CD4-positive, alpha-beta memory T cell (primary cell): ENCODE results near the gene HSD17B1. TPM values are rescaled to one million over a fixed set of nuclear protein-coding genes. Genes with fewer than 3 reads are reported as not detected.

Experiments
- CTCF ChIA-PET: fragments of 350-600 bp; sonication (Branson Sonifier 250); formaldehyde crosslinking; loops from one replicate; lab custom pipeline; 2021; ENCODE audit warnings: inconsistent platforms; ENCODE audit not compliant: partially characterized antibody; lab: Charles Lee
- POLR2A ChIA-PET: fragments of 350-600 bp; sonication (Branson Sonifier 250); formaldehyde crosslinking; loops from one replicate; lab custom pipeline; 2021; ENCODE audit not compliant: partially characterized antibody; lab: Charles Lee
- DNase-seq, 5 donors: peaks; one replicate each; pipeline versions ENCODE4 v3.0.0 to v3.0.0-alpha.2; 2020 to 2022; ENCODE audit warnings: mixed read lengths in 1 of 5
- H3K27ac ChIP-seq: one replicate; pipeline ENCODE4 v1.7.0; 2013; ENCODE audit warnings: low read depth, low read length
- H3K27me3 ChIP-seq: 2 replicates; pipeline ENCODE4 v1.7.0; 2013; ENCODE audit warnings: mild to moderate bottlenecking, low read length, moderate library complexity; ENCODE audit not compliant: insufficient read depth
- H3K36me3 ChIP-seq: 2 replicates; pipeline ENCODE4 v1.7.0; 2013; ENCODE audit warnings: mild to moderate bottlenecking, low read length, moderate library complexity; ENCODE audit not compliant: insufficient read depth
- H3K4me1 ChIP-seq: 2 replicates; pipeline ENCODE4 v1.7.0; 2013; ENCODE audit warnings: mild to moderate bottlenecking, low read length, moderate library complexity; ENCODE audit not compliant: insufficient read depth
- H3K4me3 ChIP-seq, 2 donors: one replicate each; pipeline ENCODE4 v1.7.0; 2013; ENCODE audit warnings: low read length in 2 of 2, mild to moderate bottlenecking in 1 of 2
- H3K9me3 ChIP-seq, 2 donors: one replicate each; pipeline ENCODE4 v1.7.0; 2013; ENCODE audit warnings: low read length in 2 of 2, control low read depth in 1 of 2; ENCODE audit not compliant: control insufficient read depth in 1 of 2
- H3K27ac Mint-ChIP-seq, 7 donors: one replicate each; pipeline ENCODE4 v1.8.0; 2020 to 2021; ENCODE audit warnings: mixed read lengths in 7 of 7, mild to moderate bottlenecking in 6 of 7, inconsistent platforms in 3 of 7, moderate library complexity in 3 of 7
- H3K27me3 Mint-ChIP-seq, 2 donors: one replicate each; pipeline ENCODE4 v1.8.0; 2020 to 2021; ENCODE audit warnings: mixed read lengths in 2 of 2
- H3K36me3 Mint-ChIP-seq, 2 donors: one replicate each; pipeline ENCODE4 v1.8.0; 2020 to 2021; ENCODE audit warnings: mixed read lengths in 2 of 2, inconsistent platforms in 1 of 2, mild to moderate bottlenecking in 1 of 2
- H3K4me1 Mint-ChIP-seq, 4 donors: one replicate each; pipeline ENCODE4 v1.8.0; 2020 to 2021; ENCODE audit warnings: mixed read lengths in 4 of 4, mild to moderate bottlenecking in 1 of 4
- H3K4me3 Mint-ChIP-seq, 8 donors: one replicate each; pipeline ENCODE4 v1.8.0; 2020 to 2021; ENCODE audit warnings: mixed read lengths in 8 of 8, mild to moderate bottlenecking in 7 of 8, moderate library complexity in 6 of 8, inconsistent platforms in 3 of 8
- H3K9me3 Mint-ChIP-seq, 8 donors: one replicate each; pipeline ENCODE4 v1.8.0; 2020 to 2021; ENCODE audit warnings: mixed read lengths in 8 of 8, mild to moderate bottlenecking in 5 of 8, inconsistent platforms in 3 of 8, moderate library complexity in 1 of 8
- intact Hi-C: fragments of 100-400 bp; cut with micrococcal nuclease; formaldehyde crosslinking; loops from one replicate; pipeline ENCODE4 v1.15.1; 2023
- polyA plus RNA-seq, 2 donors: library from polyadenylated mRNA; unstranded; fragments of 300-500 nt; fragmentation: Illumina TruSeq; gene quantifications; one replicate each; pipeline ENCODE4 v1.2.3, GENCODE V29; 2021
- total RNA-seq, 2 experiments: library from RNA; stranded (reverse); gene quantifications; one replicate each; pipeline ENCODE4 v1.2.3, GENCODE V29; 2021

The HSD17B1 gene
- total and polyA plus RNA-seq, 4 experiments from 2014 or later = 0.07 to 1.2 (median 1.0) TPM

- H3K36me3 ChIP-seq = peaks cover 53% of the 10 kb centered on the region
- intact Hi-C loops = no loop called here
- DNase-seq = no peak
- H3K4me3 ChIP-seq = no peak overlapping the region
- H3K4me1 Mint-ChIP-seq = peaks cover 17 to 49% (median 28%) of the 10 kb centered on the region in 4 donors
- H3K27me3 Mint-ChIP-seq = no peaks in the 10 kb centered on the region
- CTCF ChIA-PET = interaction anchor here (1.4 kb wide), 1 partner anchor 25 kb away, joined by 4 read pairs; no protein-coding TSS in a partner anchor
- peak overlapping the region in 1 of 8 donors; percentile 29 for H3K4me3 Mint-ChIP-seq
- peaks cover 34 to 62% of the 10 kb centered on the region in 2 donors for H3K36me3 Mint-ChIP-seq
- H3K27me3 ChIP-seq = no peaks in the 10 kb centered on the region
- no peak overlapping the region for H3K27ac ChIP-seq
- H3K4me1 ChIP-seq = peaks cover 26% of the 10 kb centered on the region
- H3K9me3 Mint-ChIP-seq = no peaks in the 10 kb centered on the region
- POLR2A ChIA-PET = interaction anchor here (1.3 to 3.0 kb wide), 2 partner anchors 36 to 185 kb away, joined by 4 to 9 read pairs; partner anchors contain the start of genes RETREG3, STAT3 and TUBG1
- H3K27ac Mint-ChIP-seq = peak overlapping the region in 2 of 7 donors; percentile 46 to 81
- H3K9me3 ChIP-seq = no peaks in the 10 kb centered on the region
Observed at GRCh38 chr17:42573095-42573494, 20.4 kb downstream of the HSD17B1 start.

- Mint-ChIP-seq H3K4me1 (peaks cover 18 to 47% (median 24%) of the 10 kb centered on the region in 4 donors), H3K4me3 (no peak overlapping the region), H3K27ac (peak overlapping the region in 1 of 7 donors; percentile 65), H3K36me3 (peaks cover 31 to 59% of the 10 kb centered on the region in 2 donors), H3K27me3 (no peaks in the 10 kb centered on the region), H3K9me3 (no peaks in the 10 kb centered on the region)
- no peak for DNase-seq
- intact Hi-C loops = no loop called here
- POLR2A ChIA-PET = interaction anchor here (1.7 to 3.0 kb wide), 2 partner anchors 9 to 34 kb away, joined by 3 to 9 read pairs; partner anchors contain the start of genes RETREG3 and TUBG1
- CTCF ChIA-PET = interaction anchor here (0.8 kb wide), 1 partner anchor 11 kb away, joined by 3 read pairs; no protein-coding TSS in a partner anchor
- Histone ChIP-seq H3K4me1 (peaks cover 21% of the 10 kb centered on the region), H3K9me3 (no peaks in the 10 kb centered on the region), H3K36me3 (peaks cover 43% of the 10 kb centered on the region), H3K4me3 (no peak overlapping the region), H3K27me3 (no peaks in the 10 kb centered on the region), H3K27ac (no peak overlapping the region)
Observed at GRCh38 chr17:42574463-42574862, 21.7 kb downstream of the HSD17B1 start.

- Mint-ChIP-seq H3K27ac (peak overlapping the region; percentile 9 to 90 (median 81)), H3K36me3 (peaks cover 14 to 56% of the 10 kb centered on the region in 2 donors), H3K4me1 (peaks cover 18 to 44% (median 23%) of the 10 kb centered on the region in 4 donors), H3K9me3 (peaks cover 0 to 3% (median 0%) of the 10 kb centered on the region in 8 donors), H3K4me3 (peak overlapping the region; percentile 96 to 99 (median 99)), H3K27me3 (no peaks in the 10 kb centered on the region)
- CTCF ChIA-PET = interaction anchor here (1.1 to 4.3 kb wide), 12 partner anchors 10 to 421 kb away, joined by 3 to 64 read pairs (median 13); partner anchors contain the start of genes COASY, RETREG3, RPL27 and TUBG1
- Histone ChIP-seq H3K27me3 (no peaks in the 10 kb centered on the region), H3K27ac (peak overlapping the region; percentile 84), H3K4me3 (peak overlapping the region; percentile 83 to 100), H3K36me3 (peaks cover 34% of the 10 kb centered on the region), H3K4me1 (peaks cover 17% of the 10 kb centered on the region), H3K9me3 (no peaks in the 10 kb centered on the region)
- intact Hi-C loops = loop anchor here (1.0 to 5.0 kb wide), 5 partner anchors 10 to 45 kb away; partner anchors contain the start of genes COASY, MLX, RETREG3 and TUBG1
- no peak for DNase-seq
- POLR2A ChIA-PET = interaction anchor here (0.6 to 5.1 kb wide), 18 partner anchors 10 to 421 kb away, joined by 3 to 73 read pairs (median 6); partner anchors contain the start of genes COASY, HSD17B1, MLX and NAGLU
Observed at GRCh38 chr17:42577140-42577531, 24.4 kb downstream of the HSD17B1 start.

GRCh38 chr17:42577532-42578281 is 25.0 kb downstream of the HSD17B1 start, which contains the start of gene PSMC3IP:
Gene PSMC3IP, minus strand, starts transcription at chr17:42577729. Its CDS starts 43 bp downstream, at chr17:42577686.
- H3K4me1 Mint-ChIP-seq = peaks cover 18 to 44% (median 23%) of the 10 kb centered on the region in 4 donors
- intact Hi-C loops = loop anchor here (1.0 to 5.0 kb wide), 9 partner anchors 10 to 359 kb away; partner anchors contain the start of genes BECN1, COASY, MLX and RETREG3
- peaks cover 35% of the 10 kb centered on the region for H3K36me3 ChIP-seq

GRCh38 chr17:42578282-42578869 is 25.7 kb downstream of the HSD17B1 start:
- Mint-ChIP-seq H3K4me3 (peak overlapping the region; percentile 96 to 99 (median 99)), H3K27me3 (no peaks in the 10 kb centered on the region), H3K9me3 (peaks cover 0 to 3% (median 0%) of the 10 kb centered on the region in 8 donors), H3K27ac (peak overlapping the region; percentile 38 to 99 (median 97)), H3K4me1 (peaks cover 15 to 40% (median 22%) of the 10 kb centered on the region in 4 donors), H3K36me3 (peaks cover 20 to 58% of the 10 kb centered on the region in 2 donors)
- intact Hi-C loops = loop anchor here (1.0 to 5.0 kb wide), 5 partner anchors 46 to 358 kb away; partner anchors contain the start of gene BECN1
- Histone ChIP-seq H3K4me1 (peaks cover 17% of the 10 kb centered on the region), H3K4me3 (peak overlapping the region; percentile 83 to 100), H3K27me3 (no peaks in the 10 kb centered on the region), H3K27ac (peak overlapping the region; percentile 84), H3K9me3 (no peaks in the 10 kb centered on the region), H3K36me3 (peaks cover 35% of the 10 kb centered on the region)
- ChIA-PET CTCF (interaction anchor here (0.8 to 4.3 kb wide), 44 partner anchors 8 to 419 kb away, joined by 3 to 64 read pairs (median 6); partner anchors contain the start of genes BECN1, COASY, MLX and RAMP2), POLR2A (interaction anchor here (0.6 to 5.1 kb wide), 22 partner anchors 8 to 783 kb away, joined by 3 to 73 read pairs (median 8); partner anchors contain the start of genes BECN1, COASY, HSD17B1 and MLX)
- peak; percentile 53 to 81 (median 59) for DNase-seq

More at GRCh38 chr17:42577532-42578281, 25.0 kb downstream of the HSD17B1 start, which contains the start of gene PSMC3IP:
- CTCF ChIA-PET = interaction anchor here (0.8 to 4.3 kb wide), 39 partner anchors 8 to 420 kb away, joined by 3 to 64 read pairs (median 6); partner anchors contain the start of genes BECN1, COASY, MLX and RAMP2
- Histone ChIP-seq H3K4me3 (peak within 1 kb of the TSS; percentile 83 to 100), H3K4me1 (peaks cover 17% of the 10 kb centered on the region), H3K27ac (peak within 1 kb of the TSS; percentile 84), H3K9me3 (no peaks in the 10 kb centered on the region), H3K27me3 (no peaks in the 10 kb centered on the region)
- DNase-seq = peak; percentile 83 to 93 (median 88)
- peaks cover 0 to 3% (median 0%) of the 10 kb centered on the region in 8 donors for H3K9me3 Mint-ChIP-seq
- H3K4me3 Mint-ChIP-seq = peak within 1 kb of the TSS; percentile 96 to 99 (median 99)
- peaks cover 17 to 58% of the 10 kb centered on the region in 2 donors for H3K36me3 Mint-ChIP-seq
- peak within 1 kb of the TSS; percentile 87 to 99 (median 97) for H3K27ac Mint-ChIP-seq
- H3K27me3 Mint-ChIP-seq = no peaks in the 10 kb centered on the region
- POLR2A ChIA-PET = interaction anchor here (0.6 to 5.1 kb wide), 27 partner anchors 8 to 784 kb away, joined by 3 to 73 read pairs (median 7); partner anchors contain the start of genes BECN1, COASY, HSD17B1 and MLX
